ENCODE measurements around the gene WNT7B. TPM values are rescaled to one million over a fixed set of nuclear protein-coding genes. Genes with fewer than 3 reads are reported as not detected.

Gene WNT7B
- total RNA-seq, 5 donors from 2014 or later (not counting 1 experiment from before 2014, with no cell fraction given): 0.15 TPM; not detected in 4

- POLR2A ChIA-PET: no interaction called here
- Histone ChIP-seq H3K4me3 (ENCODE audit: control insufficient read depth in 1 of 2, extremely low read depth in 1 of 2, low read length in 1 of 2) (no peak overlapping the region), H3K9me3 (no peaks in the 10 kb centered on the region), H3K36me3 (ENCODE audit: control insufficient read depth in 2 of 2, extremely low read depth in 1 of 2, insufficient read depth in 1 of 2, low read length in 1 of 2) (no peaks in the 10 kb centered on the region), H3K4me1 (ENCODE audit: control insufficient read depth in 1 of 2, extremely low read depth in 1 of 2, insufficient read depth in 2 of 2, low read length in 2 of 2) (no peaks in the 10 kb centered on the region), H3K27ac (ENCODE audit: low read length) (no peak overlapping the region), H3K27me3 (replicated peaks in 1 of 2; ENCODE audit: control insufficient read depth in 2 of 2, extremely low read depth in 1 of 2, insufficient read depth in 2 of 2, low read length in 1 of 2) (peaks cover 0 to 43% of the 10 kb centered on the region in 2 experiments)
- H3K4me1 Mint-ChIP-seq: no peaks in the 10 kb centered on the region
- no peaks in the 10 kb centered on the region for H3K36me3 Mint-ChIP-seq
- H3K27me3 Mint-ChIP-seq: peaks cover 12 to 26% of the 10 kb centered on the region in 2 donors
- ATAC-seq (replicated peaks in 1 of 4): no peak
- H3K4me3 Mint-ChIP-seq: no peak overlapping the region
- no peak overlapping the region for H3K27ac Mint-ChIP-seq
- no peak for DNase-seq
- no peaks in the 10 kb centered on the region for H3K9me3 Mint-ChIP-seq
- WGBS (ENCODE audit: insufficient coverage): no CpG with 5 or more reads among the region's 18 CpGs
- CTCF ChIA-PET: no interaction called here
These were observed 23.8 kb downstream of the WNT7B start for GRCh38 chr22:45953178-45953577.

GRCh38 chr22:45952553-45952952, 24.4 kb downstream of the WNT7B start:
- H3K4me3 Mint-ChIP-seq: no peak overlapping the region
- ChIA-PET POLR2A (no interaction called here), CTCF (no interaction called here)
- peaks cover 12 to 26% of the 10 kb centered on the region in 2 donors for H3K27me3 Mint-ChIP-seq
- no peaks in the 10 kb centered on the region for H3K36me3 ChIP-seq (ENCODE audit: control insufficient read depth in 2 of 2, extremely low read depth in 1 of 2, insufficient read depth in 1 of 2, low read length in 1 of 2)
- no peak overlapping the region for H3K4me3 ChIP-seq (ENCODE audit: control insufficient read depth in 1 of 2, extremely low read depth in 1 of 2, low read length in 1 of 2)
- no peak for DNase-seq
- no peaks in the 10 kb centered on the region for H3K9me3 ChIP-seq
- peaks cover 0 to 45% of the 10 kb centered on the region in 2 experiments for H3K27me3 ChIP-seq (replicated peaks in 1 of 2; ENCODE audit: control insufficient read depth in 2 of 2, extremely low read depth in 1 of 2, insufficient read depth in 2 of 2, low read length in 1 of 2)
- no peak overlapping the region for H3K27ac Mint-ChIP-seq
- H3K4me1 Mint-ChIP-seq: no peaks in the 10 kb centered on the region
- no peaks in the 10 kb centered on the region for H3K9me3 Mint-ChIP-seq
- no peaks in the 10 kb centered on the region for H3K4me1 ChIP-seq (ENCODE audit: control insufficient read depth in 1 of 2, extremely low read depth in 1 of 2, insufficient read depth in 2 of 2, low read length in 2 of 2)
- ATAC-seq (replicated peaks in 1 of 4): no peak
- H3K36me3 Mint-ChIP-seq: no peaks in the 10 kb centered on the region
- 83% methylated on average over 12 of the region's 12 CpGs for WGBS (ENCODE audit: insufficient coverage)
- H3K27ac ChIP-seq (ENCODE audit: low read length): no peak overlapping the region

GRCh38 chr22:45952151-45952550, 24.8 kb downstream of the WNT7B start:
- Mint-ChIP-seq H3K9me3 (no peaks in the 10 kb centered on the region), H3K4me1 (peaks cover 0 to 3% (median 0%) of the 10 kb centered on the region in 3 donors)

GRCh38 chr22:45949891-45950290, 27.1 kb downstream of the WNT7B start:
- DNase-seq: no peak
- WGBS (ENCODE audit: insufficient coverage): 93% methylated on average over 16 of the region's 23 CpGs
- Histone ChIP-seq H3K36me3 (ENCODE audit: control insufficient read depth in 2 of 2, extremely low read depth in 1 of 2, insufficient read depth in 1 of 2, low read length in 1 of 2) (no peaks in the 10 kb centered on the region), H3K27ac (ENCODE audit: low read length) (no peak overlapping the region), H3K9me3 (no peaks in the 10 kb centered on the region), H3K27me3 (replicated peaks in 1 of 2; ENCODE audit: control insufficient read depth in 2 of 2, extremely low read depth in 1 of 2, insufficient read depth in 2 of 2, low read length in 1 of 2) (peaks cover 0 to 49% of the 10 kb centered on the region in 2 experiments), H3K4me1 (ENCODE audit: control insufficient read depth in 1 of 2, extremely low read depth in 1 of 2, insufficient read depth in 2 of 2, low read length in 2 of 2) (no peaks in the 10 kb centered on the region), H3K4me3 (ENCODE audit: control insufficient read depth in 1 of 2, extremely low read depth in 1 of 2, low read length in 1 of 2) (no peak overlapping the region)
- ChIA-PET POLR2A (no interaction called here), CTCF (no interaction called here)
- no peaks in the 10 kb centered on the region for H3K36me3 Mint-ChIP-seq
- no peaks in the 10 kb centered on the region for H3K9me3 Mint-ChIP-seq
- peaks cover 0 to 4% (median 0%) of the 10 kb centered on the region in 3 donors for H3K4me1 Mint-ChIP-seq
- H3K4me3 Mint-ChIP-seq: no peak overlapping the region
- H3K27me3 Mint-ChIP-seq: peaks cover 12 to 28% of the 10 kb centered on the region in 2 donors
- H3K27ac Mint-ChIP-seq: no peak overlapping the region
- ATAC-seq (replicated peaks in 1 of 4): no peak

More at GRCh38 chr22:45952151-45952550, 24.8 kb downstream of the WNT7B start:
- POLR2A ChIA-PET: no interaction called here
- H3K27me3 Mint-ChIP-seq: peaks cover 12 to 29% of the 10 kb centered on the region in 2 donors
- DNase-seq (no peak), ATAC-seq (replicated peaks in 1 of 4) (no peak)
- no peaks in the 10 kb centered on the region for H3K9me3 ChIP-seq
- peaks cover 0 to 49% of the 10 kb centered on the region in 2 experiments for H3K27me3 ChIP-seq (replicated peaks in 1 of 2; ENCODE audit: control insufficient read depth in 2 of 2, extremely low read depth in 1 of 2, insufficient read depth in 2 of 2, low read length in 1 of 2)
- no peaks in the 10 kb centered on the region for H3K36me3 ChIP-seq (ENCODE audit: control insufficient read depth in 2 of 2, extremely low read depth in 1 of 2, insufficient read depth in 1 of 2, low read length in 1 of 2)
- WGBS (ENCODE audit: insufficient coverage): 63% methylated on average over 6 of the region's 15 CpGs
- CTCF ChIA-PET: no interaction called here
- no peak overlapping the region for H3K4me3 Mint-ChIP-seq
- no peaks in the 10 kb centered on the region for H3K36me3 Mint-ChIP-seq
- no peak overlapping the region for H3K27ac ChIP-seq (ENCODE audit: low read length)
- H3K4me3 ChIP-seq (ENCODE audit: control insufficient read depth in 1 of 2, extremely low read depth in 1 of 2, low read length in 1 of 2): no peak overlapping the region
- no peaks in the 10 kb centered on the region for H3K4me1 ChIP-seq (ENCODE audit: control insufficient read depth in 1 of 2, extremely low read depth in 1 of 2, insufficient read depth in 2 of 2, low read length in 2 of 2)
- H3K27ac Mint-ChIP-seq: no peak overlapping the region

- ATAC-seq (replicated peaks in 1 of 4) (no peak), DNase-seq (no peak)
- Mint-ChIP-seq H3K9me3 (no peaks in the 10 kb centered on the region), H3K4me3 (no peak overlapping the region), H3K4me1 (peaks cover 0 to 4% (median 0%) of the 10 kb centered on the region in 3 donors), H3K27me3 (peaks cover 12 to 28% of the 10 kb centered on the region in 2 donors), H3K27ac (no peak overlapping the region), H3K36me3 (no peaks in the 10 kb centered on the region)
- Histone ChIP-seq H3K4me3 (ENCODE audit: control insufficient read depth in 1 of 2, extremely low read depth in 1 of 2, low read length in 1 of 2) (no peak overlapping the region), H3K27me3 (replicated peaks in 1 of 2; ENCODE audit: control insufficient read depth in 2 of 2, extremely low read depth in 1 of 2, insufficient read depth in 2 of 2, low read length in 1 of 2) (peaks cover 0 to 48% of the 10 kb centered on the region in 2 experiments), H3K4me1 (ENCODE audit: control insufficient read depth in 1 of 2, extremely low read depth in 1 of 2, insufficient read depth in 2 of 2, low read length in 2 of 2) (no peaks in the 10 kb centered on the region), H3K27ac (ENCODE audit: low read length) (no peak overlapping the region), H3K36me3 (ENCODE audit: control insufficient read depth in 2 of 2, extremely low read depth in 1 of 2, insufficient read depth in 1 of 2, low read length in 1 of 2) (no peaks in the 10 kb centered on the region), H3K9me3 (no peaks in the 10 kb centered on the region)
- CTCF ChIA-PET: no interaction called here
- POLR2A ChIA-PET: no interaction called here
- 76% methylated on average over 14 of the region's 22 CpGs for WGBS (ENCODE audit: insufficient coverage)
These were observed 27.6 kb downstream of the WNT7B start for GRCh38 chr22:45949258-45949870.

- POLR2A ChIA-PET: no interaction called here
- WGBS (ENCODE audit: insufficient coverage): 25% methylated on average over 19 of the region's 21 CpGs
- DNase-seq: peak in 1 of 35 experiments; percentile 9
These were observed 28.8 kb downstream of the WNT7B start for GRCh38 chr22:45948081-45948648.

More at GRCh38 chr22:45948081-45948648, 28.8 kb downstream of the WNT7B start:
- H3K4me3 Mint-ChIP-seq: no peak overlapping the region
- no peaks in the 10 kb centered on the region for H3K9me3 Mint-ChIP-seq
- no peaks in the 10 kb centered on the region for H3K9me3 ChIP-seq
- H3K4me1 ChIP-seq (ENCODE audit: control insufficient read depth in 1 of 2, extremely low read depth in 1 of 2, insufficient read depth in 2 of 2, low read length in 2 of 2): no peaks in the 10 kb centered on the region
- peaks cover 0 to 42% of the 10 kb centered on the region in 2 experiments for H3K27me3 ChIP-seq (replicated peaks in 1 of 2; ENCODE audit: control insufficient read depth in 2 of 2, extremely low read depth in 1 of 2, insufficient read depth in 2 of 2, low read length in 1 of 2)
- CTCF ChIA-PET: no interaction called here
- H3K27ac Mint-ChIP-seq: no peak overlapping the region
- H3K27ac ChIP-seq (ENCODE audit: low read length): no peak overlapping the region
- no peaks in the 10 kb centered on the region for H3K36me3 ChIP-seq (ENCODE audit: control insufficient read depth in 2 of 2, extremely low read depth in 1 of 2, insufficient read depth in 1 of 2, low read length in 1 of 2)
- no peak overlapping the region for H3K4me3 ChIP-seq (ENCODE audit: control insufficient read depth in 1 of 2, extremely low read depth in 1 of 2, low read length in 1 of 2)
- H3K36me3 Mint-ChIP-seq: no peaks in the 10 kb centered on the region
- peaks cover 0 to 4% (median 0%) of the 10 kb centered on the region in 3 donors for H3K4me1 Mint-ChIP-seq
- no peak for ATAC-seq (replicated peaks in 1 of 4)
- peaks cover 9 to 24% of the 10 kb centered on the region in 2 donors for H3K27me3 Mint-ChIP-seq
